ENCODE data around the gene AKAP6.

AKAP6 gene

DNA sequence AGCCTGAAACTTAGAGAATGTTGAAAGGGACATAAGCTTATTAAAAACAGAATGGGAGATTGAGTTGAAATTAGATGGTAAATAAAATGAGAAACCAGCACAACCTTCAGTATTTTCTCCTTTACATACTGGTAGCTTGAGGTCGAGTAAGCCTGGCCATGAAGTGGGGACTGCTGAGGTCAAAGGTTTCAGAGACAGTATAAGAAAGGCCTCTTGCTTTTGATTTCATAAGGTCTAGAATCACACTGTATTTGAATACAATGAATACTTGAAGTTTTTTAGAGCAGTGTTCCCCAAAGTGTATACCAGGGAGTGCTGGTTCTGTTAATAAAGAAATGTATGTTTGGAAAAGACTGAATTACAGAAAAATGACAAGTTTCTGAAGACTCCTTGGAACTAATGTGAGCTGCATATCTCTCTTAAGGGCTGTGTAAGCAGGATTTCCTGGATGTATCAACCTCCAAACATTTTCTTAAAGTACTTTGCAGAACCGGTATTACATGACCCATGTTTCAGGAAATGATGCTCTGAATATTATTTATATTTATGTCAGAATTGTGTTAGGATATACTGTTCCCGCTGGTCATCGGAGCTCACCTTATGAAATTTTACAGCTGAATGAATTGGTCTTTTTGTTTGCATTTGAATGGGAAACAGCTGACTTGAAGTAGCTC, 85.0 kb downstream of the AKAP6 start:
- no peak for DNase-seq

DNA sequence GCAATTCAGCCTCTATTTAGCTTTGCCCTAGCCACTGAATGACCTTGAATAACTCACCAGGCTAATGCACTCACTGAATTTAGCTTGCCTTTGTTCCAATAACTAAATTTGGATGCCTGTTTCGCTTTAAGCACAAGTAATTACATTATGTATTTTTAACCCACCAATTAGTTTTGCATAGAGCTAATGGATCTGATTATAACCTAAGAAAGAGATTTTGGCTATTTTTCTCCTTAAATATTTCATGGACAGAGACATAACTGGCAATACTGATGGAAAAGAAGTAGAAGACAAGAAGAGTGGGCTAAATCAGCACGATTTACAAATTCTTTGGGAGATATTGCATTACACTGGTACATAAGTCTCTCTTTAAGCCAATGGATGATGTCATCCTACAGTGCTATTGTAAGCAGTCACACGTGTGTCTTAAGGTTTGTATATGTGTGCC, 85.7 kb downstream of the AKAP6 start:
- no peak for DNase-seq

DNA sequence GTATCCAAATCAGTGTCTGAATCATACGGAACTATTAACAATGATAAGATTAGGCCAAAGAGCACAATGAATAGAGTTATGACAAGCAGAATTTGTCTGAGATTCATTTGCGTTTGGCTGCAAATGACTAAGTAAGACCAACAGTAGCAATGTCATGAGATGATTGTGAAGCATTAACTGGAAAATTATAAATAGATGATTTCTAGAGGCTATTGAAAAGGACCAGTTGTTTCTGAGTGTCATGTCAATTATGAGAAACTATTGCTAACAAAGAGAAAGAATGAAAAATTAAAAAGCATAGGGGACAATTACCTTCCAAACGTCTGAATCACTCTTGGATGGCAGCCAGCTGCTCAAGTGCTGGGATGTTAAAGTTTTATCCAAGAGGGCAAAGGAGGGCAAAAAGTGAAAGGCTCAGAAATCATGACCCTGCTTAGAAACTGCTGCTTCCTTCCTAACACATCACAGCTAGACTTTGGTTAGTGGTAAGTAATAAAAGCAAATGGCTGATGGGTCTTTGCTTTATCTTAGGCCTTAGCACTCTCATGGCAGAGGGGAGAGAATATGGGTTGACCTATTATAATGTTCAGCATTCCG, 89.0 kb downstream of the AKAP6 start:
- peak; percentile 40 for DNase-seq

DNA sequence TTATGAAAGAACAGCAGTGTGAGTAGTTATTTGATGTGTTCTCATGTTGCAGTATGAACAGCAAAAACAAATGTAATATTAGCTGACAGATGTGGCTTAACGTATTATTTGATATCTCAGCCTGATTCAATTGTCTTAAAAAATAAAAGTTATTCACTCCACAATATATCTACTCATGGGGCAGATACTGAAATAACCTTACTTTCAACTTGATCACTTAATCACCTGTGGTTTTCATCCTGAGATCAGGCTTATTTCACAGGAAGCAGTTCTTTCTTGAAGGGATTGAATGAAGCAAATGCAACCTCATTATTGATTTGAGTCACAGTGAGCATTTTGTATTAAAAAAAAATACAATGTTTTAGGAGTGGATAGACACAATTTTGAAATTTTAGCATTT, 90.3 kb downstream of the AKAP6 start:
- no peak for DNase-seq

DNA sequence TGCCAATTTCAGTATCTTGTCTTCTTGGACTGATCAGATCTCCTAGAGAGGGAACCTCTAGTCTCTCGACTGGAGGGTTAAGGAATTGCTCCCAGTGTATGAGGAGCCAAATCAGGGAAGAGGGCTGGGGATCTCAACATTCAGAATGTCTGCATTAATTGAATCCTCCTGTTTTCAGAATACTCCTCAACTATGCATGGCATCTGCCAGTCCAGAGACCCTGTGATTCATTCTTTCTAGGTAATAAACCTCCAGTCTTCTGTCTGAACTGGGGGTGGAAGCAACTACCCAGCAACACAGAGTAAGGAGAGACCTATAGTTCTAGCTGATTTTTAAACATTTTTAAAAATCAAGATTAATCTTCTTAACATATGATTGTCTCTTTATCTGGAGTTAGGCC, 92.7 kb downstream of the AKAP6 start:
- no peak for DNase-seq

DNA sequence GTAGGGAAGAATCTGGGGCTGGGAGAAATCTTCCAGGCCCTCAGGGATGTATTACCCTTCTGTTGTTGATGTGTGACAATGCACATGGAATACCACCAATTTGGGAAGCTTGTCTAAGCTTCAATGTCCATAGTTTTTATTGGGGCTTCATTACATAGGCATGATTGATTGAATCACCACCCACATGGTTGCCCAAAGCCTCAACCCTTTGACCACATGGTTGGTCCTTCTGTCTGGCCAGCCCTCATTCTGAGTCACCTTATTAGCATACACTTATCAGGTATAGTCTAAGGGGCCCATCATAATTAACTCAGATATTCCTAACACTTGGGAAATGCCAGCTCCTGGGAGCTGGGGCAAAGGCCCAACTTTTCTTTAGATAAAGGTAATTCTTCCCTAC, 93.3 kb downstream of the AKAP6 start:
- DNase-seq: no peak

DNA sequence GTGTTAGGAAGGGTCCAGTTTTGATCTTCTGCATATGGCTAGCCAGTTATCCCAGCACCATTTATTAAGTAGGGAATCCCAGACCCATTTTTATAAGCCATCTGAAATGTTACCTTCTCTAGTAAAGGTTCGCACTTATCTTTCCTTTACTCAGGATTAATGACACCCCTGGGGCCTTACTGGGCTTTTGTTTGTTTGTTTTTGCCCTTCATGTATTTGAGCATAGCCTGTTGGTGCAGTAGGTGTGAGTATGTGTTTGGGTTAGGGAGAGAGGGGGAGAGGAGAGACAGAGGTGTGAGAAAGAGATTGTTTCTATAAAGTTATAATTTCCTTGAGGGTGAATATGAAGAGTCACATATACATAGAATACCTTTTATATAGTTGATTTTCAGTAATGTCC, 96.9 kb downstream of the AKAP6 start:
- DNase-seq: no peak

DNA sequence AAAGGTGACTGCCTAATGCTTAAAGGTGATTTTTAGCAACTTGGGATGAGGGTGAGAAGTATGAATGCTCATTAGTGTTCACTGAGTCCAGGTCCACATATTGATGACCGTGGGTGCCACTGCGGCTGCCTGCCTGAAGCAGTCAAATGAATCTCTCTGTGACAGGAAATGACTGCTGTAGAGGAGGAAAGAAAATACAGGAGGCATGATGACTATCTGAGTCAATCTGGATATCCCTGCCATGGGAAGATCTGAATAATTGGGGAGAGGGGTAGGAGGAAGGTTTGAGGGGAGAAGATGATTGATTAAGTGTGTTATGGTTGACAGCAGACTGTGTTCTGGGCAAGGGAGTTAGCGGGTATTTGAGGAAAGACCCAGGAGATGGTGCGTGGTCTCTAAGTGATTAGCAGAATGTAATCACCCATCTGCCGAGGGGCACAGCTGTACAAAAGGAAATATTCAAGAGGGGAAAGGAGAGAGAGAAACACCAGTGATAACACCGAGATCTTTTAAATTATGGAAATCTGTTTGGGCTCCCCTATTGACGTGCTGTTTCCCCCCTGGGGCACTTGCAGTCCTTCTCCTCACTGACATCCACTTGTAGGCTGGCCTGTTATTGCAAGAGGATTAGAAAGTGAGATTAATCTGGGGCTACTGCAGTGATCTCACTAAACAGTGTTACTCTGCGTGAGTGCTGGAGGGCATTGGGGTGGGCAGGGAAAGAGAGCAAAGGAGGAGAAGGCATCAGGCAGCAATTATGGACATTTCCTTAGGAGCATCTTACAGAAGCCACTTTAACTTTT, 97.7 kb downstream of the AKAP6 start:
- DNase-seq: no peak

DNA sequence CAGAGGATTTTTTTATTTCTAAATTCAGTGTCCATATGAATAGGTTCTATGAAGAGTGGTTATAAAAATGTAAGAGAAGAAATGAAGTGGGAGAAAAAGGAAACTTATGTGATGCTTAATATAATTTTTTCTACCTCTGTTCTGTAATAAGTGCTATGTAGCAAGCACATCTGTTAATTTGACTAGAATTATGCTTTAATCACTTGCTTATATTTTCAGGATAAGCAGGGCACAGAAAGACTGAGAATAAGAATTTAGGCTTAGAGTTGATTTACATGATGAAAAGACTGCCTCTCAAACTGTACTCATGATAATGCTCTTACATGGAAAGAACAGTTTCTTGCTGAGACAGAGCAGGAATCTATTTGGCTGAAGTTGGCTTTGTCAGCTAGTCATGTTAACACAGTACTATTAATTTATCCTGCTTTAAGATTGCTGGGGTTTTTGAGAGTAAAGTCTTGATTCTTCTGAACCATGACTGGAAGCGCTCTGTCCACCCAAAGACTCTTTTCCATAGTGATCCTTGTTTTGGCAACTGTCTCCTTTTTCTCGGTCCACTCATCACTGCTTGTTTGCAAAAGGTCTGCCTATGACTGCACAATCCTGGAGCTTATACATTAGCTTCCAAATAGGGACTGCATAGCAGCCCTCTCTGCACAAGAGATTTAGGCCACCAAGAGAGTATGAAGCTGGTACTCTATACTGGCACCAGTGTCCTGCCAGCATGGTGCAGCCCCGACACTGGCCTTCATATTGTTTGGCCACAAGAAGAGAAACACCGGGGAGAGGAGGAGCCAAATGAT, 98.8 kb downstream of the AKAP6 start:
- DNase-seq: no peak

DNA sequence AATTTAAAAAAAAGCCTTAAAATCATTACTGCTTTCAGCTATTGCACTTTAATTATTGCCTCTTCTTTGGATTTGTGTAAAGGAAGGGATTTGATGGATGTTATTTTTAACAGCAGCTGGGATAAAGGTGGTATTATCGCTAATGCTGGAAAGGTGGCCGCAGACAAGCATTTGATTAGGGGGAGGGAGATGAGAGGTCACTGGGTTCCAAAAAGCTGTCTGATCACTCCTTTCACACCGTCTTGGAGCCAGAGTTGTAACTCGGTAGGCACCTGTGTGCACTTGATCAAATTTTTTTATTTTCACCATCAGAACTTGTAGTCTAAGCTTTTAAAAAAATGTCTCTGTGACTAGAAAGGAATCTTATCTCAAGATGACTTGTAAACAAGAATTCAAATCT, 99.8 kb downstream of the AKAP6 start:
- DNase-seq: no peak

DNA sequence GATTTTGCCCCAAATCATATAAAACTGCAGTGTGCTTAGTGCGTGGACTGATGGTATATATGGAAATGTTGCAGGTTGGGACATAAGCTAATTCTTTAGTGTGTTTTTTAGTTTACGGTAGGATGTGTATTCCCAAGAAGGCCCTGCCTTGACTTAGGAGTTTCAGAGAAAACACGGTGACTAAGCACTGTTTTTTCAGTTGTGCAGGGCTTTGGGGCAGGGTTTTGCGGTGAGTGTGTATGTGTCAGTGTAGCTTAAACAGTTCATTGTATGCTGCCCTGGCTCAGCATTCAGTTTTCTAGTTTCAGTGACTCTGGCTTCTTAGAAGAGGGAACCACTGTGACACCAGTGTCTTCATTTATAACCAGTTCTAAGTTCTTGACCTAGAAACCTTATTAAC, 101.2 kb downstream of the AKAP6 start:
- no peak for DNase-seq

DNA sequence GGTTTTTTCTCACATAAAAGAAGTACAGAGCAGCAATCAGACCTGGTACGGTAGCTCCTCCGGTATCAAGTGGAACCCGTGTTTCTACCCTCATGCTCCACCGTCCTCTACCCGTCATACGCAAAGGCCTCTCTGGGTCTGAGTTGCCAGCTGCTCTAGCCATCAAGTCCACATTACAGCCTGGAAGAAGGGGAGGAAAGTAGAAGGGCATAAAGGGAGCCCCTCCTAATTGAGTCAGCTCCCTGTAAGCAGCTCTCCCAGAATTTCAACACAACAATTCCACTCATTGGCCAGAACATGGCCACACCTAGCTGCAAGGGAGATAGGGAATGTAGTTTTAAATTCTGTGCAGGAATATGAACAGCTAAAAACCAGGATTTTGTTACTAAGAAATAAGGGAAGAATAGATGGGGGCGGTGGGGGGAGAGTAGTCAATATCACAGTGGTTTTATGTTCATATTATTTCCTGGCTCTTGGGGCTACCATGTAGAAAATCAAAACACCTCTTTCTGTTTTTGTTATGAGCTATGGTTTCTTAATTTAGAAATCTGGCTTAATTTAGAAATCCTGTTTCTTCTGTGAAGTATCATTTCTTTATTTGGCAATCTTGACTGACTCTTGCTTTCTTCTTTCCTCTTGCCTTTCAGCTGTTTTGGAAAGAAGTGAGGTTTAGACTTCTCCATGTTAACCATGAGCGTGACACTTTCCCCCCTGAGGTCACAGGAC, 103.9 kb downstream of the AKAP6 start:
- no peak for DNase-seq

DNA sequence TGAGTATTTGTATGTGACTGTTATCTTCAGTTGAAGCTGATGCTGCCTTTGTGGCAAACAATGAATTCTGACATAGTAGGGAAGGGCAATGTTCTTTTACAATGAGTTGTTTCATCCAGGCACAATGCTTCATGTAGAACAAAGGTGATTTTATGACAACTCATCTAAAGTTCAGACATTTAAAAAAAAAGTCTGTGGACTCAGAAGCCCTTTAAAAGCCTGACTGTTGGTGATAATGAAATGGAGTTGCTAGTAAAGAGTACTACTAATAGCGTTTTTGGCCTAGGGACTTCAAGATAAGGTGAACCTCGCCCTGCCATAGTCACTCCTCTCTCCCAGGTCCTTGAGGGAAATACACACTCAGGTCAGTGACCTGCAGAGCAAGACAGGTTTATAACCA, 105.1 kb downstream of the AKAP6 start:
- DNase-seq: no peak

DNA sequence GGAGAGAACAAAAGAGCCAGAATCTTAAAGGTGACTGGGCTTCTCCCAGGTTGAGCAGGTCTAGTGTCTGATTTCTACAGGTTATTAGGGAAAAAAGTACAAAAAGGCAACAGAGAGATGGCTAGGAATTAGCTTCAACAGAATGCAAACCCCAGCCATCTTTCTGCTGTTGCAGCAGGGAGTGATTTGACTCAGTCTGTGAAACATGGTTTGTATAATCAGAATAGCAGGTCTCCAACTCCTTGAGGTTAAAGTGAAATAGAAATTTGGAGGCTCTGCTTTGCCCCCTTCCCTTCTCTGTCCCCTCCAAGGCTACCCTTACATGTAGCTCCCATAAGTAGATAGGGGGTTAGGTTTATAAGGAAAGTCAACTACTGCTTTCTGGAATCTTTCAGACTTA, 105.8 kb downstream of the AKAP6 start:
- DNase-seq: no peak

DNA sequence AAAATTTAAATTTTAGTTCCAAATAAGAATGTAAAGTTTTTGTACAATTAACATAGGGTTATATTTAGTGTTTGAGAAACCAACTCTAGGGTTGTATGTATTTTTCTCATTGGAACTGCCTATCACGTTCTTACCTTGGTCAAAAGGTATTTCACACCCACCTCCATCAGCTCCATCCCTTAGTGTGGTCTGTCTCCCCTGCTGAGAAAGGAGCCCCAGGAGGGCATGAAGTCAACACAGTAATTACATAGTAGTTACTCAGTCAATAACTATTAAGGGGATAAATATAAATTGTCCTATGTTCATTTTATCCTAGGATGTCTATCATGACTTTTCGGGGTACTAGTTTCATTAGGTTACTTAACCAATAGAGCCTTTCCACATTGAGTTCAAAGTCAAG, 106.3 kb downstream of the AKAP6 start:
- DNase-seq: no peak

DNA sequence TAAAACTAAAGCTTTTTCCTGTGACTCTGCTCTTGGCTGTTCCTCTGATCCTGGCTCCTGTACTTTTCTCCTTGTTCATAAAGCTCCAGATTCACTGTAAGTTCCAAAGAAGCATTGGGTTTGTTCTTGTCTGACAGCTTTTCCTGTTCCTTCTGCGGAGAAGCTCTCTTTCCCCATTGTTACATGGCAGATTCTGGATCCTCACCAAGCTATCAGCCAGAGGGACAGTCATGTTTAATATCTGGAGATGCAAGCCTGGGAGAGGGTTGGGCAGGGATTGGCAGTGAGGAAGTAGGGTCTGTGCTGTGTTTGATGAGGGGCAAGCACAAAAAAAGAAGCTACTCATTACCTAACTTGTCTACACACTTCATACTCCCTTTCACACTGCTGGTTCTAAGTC, 107.9 kb downstream of the AKAP6 start:
- DNase-seq: no peak

DNA sequence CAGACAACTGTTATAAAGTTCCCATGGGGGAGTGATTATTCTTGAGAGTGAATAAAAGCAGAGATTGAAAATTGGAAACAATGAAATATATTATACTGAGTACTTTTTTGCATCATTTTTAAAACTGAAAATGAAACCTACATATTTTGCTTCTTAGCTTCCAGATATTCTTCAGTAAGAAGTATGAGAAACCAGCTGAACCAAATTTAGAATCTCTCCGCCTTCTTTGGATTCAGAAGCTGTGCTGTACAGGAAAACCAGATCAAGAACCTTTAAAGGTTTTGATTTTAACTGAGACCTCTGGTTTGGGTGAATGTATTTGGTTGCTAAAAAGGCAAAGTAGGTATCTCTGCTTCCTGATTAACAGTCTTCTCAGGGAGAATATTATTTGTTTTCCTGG, 109.4 kb downstream of the AKAP6 start:
- DNase-seq: no peak

DNA sequence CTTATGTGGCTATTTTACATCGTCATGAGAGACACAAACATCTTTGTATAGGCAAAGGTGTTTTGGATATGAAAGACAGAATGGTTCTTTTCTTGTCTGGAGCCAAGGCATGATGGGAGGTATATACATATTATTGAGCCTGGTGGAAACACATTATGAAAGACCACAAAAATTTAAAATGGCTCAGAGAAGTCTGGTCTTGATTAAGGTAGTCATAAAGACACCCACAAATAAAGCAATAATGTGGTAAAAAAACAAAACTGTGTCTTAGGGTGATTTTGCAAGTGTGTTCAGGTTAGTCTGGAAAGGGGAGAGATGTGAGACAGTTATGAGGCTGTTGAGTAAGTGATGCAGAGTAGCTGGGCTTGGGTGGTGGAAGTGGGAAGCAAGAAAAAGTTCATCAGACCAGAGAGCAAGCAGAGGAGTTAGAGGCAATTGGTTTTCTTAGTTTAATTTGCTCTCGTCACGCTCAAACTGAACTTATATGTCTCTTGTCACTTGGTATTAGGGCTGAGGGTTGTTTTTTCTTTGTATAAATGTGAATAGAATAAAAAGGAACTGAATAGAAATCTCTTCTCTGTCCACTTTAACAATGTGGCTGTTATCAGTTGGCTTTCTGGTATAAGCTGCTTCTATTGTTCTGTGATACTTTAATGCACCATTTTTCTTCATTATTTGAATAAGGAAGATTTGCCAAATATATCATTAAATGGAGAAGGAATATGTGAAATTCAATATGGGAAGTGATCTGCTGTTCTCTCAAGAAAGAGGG, 115.0 kb downstream of the AKAP6 start:
- no peak for DNase-seq

DNA sequence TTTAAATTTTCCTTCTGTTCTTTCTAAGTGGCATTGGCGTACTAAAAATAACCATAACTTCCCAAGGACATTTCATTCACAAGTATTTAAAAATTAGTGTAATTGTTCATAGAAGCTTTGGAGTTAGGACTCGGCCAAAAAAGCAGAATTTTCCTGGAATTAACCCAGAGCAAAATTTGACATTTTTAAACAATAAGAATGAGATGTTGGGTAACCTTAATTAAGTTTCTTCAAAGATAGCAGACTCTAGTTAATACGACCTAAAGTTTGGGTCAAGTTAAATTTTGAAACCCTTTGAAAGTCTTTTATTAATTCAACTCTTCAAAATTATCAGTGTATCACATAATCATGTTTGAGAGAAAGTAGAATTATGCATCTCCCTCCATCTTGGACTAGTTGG, 118.3 kb downstream of the AKAP6 start:
- no peak for DNase-seq

DNA sequence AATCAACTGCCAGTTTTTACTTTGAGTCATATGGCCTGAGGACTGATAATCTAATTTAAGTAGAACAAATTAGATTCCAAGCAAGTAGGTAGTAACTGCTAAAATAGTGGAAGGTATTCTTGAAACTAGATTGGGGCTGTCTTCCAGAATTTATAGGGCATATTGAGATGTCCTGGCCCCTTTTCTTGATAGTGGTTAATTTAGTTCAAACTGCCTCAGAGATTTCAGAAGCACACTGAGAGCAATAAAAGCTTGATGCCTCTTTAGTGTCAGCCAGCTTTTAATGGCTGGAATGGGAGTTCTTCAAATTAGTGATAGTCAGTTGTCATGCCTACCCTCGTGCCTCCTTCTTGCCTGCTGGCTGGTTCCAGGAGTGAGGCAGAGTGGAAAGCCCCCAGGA, 120.5 kb downstream of the AKAP6 start:
- DNase-seq: no peak

DNA sequence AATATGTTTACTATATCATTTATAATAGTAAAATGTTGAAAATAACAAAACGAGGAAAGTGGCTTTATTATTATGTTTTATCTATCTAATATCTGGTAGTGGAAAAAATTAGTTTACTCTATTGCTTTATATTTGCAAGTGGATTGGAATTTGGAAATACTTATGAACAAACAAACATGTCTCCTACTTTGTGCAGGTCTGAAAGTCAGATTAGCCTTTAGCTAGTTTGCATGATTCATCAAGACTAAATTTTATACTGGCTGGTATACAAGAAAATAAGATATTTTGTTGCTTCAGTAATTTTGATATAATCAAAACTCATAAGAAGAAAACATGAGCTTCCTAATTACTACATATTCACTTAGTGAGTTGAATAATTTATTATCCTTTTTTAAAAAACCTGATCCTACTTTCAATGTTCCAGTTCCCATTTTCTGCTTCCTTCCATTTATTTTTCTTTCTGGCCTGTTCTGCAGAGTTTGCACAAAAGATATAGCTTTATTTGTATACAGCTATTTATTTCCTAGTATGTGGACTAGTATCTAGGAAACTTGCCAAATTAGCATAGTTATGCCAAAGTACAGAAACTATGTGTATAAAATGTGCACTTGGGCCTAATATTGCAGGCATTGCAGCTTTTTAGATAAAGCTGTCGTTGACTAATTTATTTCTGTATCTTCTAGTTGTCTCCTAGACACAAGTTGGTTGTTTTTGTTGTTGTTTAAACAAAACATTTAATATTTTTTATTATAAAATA, 122.0 kb downstream of the AKAP6 start:
- DNase-seq: no peak
